T-cell (primary cell): ENCODE measurements around the gene MRC2. TPM values are rescaled to one million over a fixed set of nuclear protein-coding genes. Genes with fewer than 3 reads are reported as not detected.

ENCODE experiments used
- ATAC-seq, 4 experiments: fragments of 200-7000 bp in 3 of 4; fragments of 150-1000 bp in 1 of 4; cut with Tn5 transposase; replicated peaks in 1 of 4; 1 replicate in 3 of 4; 2 replicates in 1 of 4; pipeline ENCODE4 v1.10.0; 2021; ENCODE audit warnings: moderate library complexity in 3 of 4, mild to moderate bottlenecking in 2 of 4, moderate number of reproducible peaks in 1 of 4
- CTCF ChIA-PET, 2 donors: fragments of 300-600 bp; sonication (Branson Sonifier 250); formaldehyde crosslinking; loops; one replicate each; lab custom pipeline; 2022; ENCODE audit warnings: antibody characterized with exemption in 2 of 2; lab: Charles Lee
- POLR2A ChIA-PET, 2 donors: fragments of 300-600 bp; sonication (Branson Sonifier 250); formaldehyde crosslinking; loops; one replicate each; lab custom pipeline; 2022; ENCODE audit warnings: antibody characterized with exemption in 2 of 2; lab: Charles Lee
- DNase-seq, 35 experiments: peaks; one replicate each; pipeline versions ENCODE4 v3.0.0 to v3.0.0-alpha.2; 2013 to 2023
- H3K27ac ChIP-seq: one replicate; pipeline ENCODE4 v1.5.1; 2013; ENCODE audit warnings: low read length
- H3K27me3 ChIP-seq, 2 experiments: replicated peaks in 1 of 2; 1 replicate in 1 of 2; 2 replicates in 1 of 2; pipeline versions ENCODE4 v1.6.1 to v1.7.0; 2013; ENCODE audit warnings: low read length in 1 of 2, mixed read lengths in 1 of 2; ENCODE audit not compliant: control insufficient read depth in 2 of 2, insufficient read depth in 2 of 2; ENCODE audit errors: extremely low read depth in 1 of 2
- H3K36me3 ChIP-seq, 2 donors: 1 replicate in 1 of 2; 2 replicates in 1 of 2; pipeline versions ENCODE4 v1.6.1 to v1.7.0; 2013; ENCODE audit warnings: low read length in 1 of 2; ENCODE audit not compliant: control insufficient read depth in 2 of 2, insufficient read depth in 1 of 2; ENCODE audit errors: extremely low read depth in 1 of 2
- H3K4me1 ChIP-seq, 2 experiments: 1 replicate in 1 of 2; 2 replicates in 1 of 2; pipeline versions ENCODE4 v1.6.1 to v1.7.0; 2013; ENCODE audit warnings: low read length in 2 of 2, mixed read lengths in 1 of 2; ENCODE audit not compliant: insufficient read depth in 2 of 2, control insufficient read depth in 1 of 2; ENCODE audit errors: extremely low read depth in 1 of 2
- H3K4me3 ChIP-seq, 2 donors: 1 replicate in 1 of 2; 2 replicates in 1 of 2; pipeline versions ENCODE4 v1.5.1 to v1.7.0; 2013; ENCODE audit warnings: mild to moderate bottlenecking in 2 of 2, low read length in 1 of 2, moderate library complexity in 1 of 2; ENCODE audit not compliant: control insufficient read depth in 1 of 2; ENCODE audit errors: extremely low read depth in 1 of 2
- H3K9me3 ChIP-seq: 2 replicates; pipeline ENCODE4 v1.7.0; 2013
- H3K27ac Mint-ChIP-seq, 2 donors: one replicate each; pipeline ENCODE4 v1.8.0; 2020 to 2021; ENCODE audit warnings: mild to moderate bottlenecking in 2 of 2, mixed read lengths in 2 of 2
- H3K27me3 Mint-ChIP-seq, 2 donors: one replicate each; pipeline ENCODE4 v1.8.0; 2021 to 2022; ENCODE audit warnings: mixed read lengths in 2 of 2
- H3K36me3 Mint-ChIP-seq: one replicate; pipeline ENCODE4 v1.8.0; 2021; ENCODE audit warnings: mixed read lengths
- H3K4me1 Mint-ChIP-seq, 3 donors: one replicate each; pipeline ENCODE4 v1.8.0; 2020 to 2022; ENCODE audit warnings: mixed read lengths in 3 of 3, mild to moderate bottlenecking in 1 of 3
- H3K4me3 Mint-ChIP-seq, 3 donors: one replicate each; pipeline ENCODE4 v1.8.0; 2020 to 2022; ENCODE audit warnings: mild to moderate bottlenecking in 3 of 3, mixed read lengths in 3 of 3, moderate library complexity in 3 of 3
- H3K9me3 Mint-ChIP-seq, 3 donors: one replicate each; pipeline ENCODE4 v1.8.0; 2020 to 2022; ENCODE audit warnings: mixed read lengths in 3 of 3
- WGBS: methylation state at CpG from one replicate; pipeline ENCODE4 v1.1.5; 2013; ENCODE audit warnings: missing lambda C conversion rate; ENCODE audit not compliant: insufficient coverage; 5-methylcytosine and 5-hydroxymethylcytosine counted together
- total RNA-seq, 35 experiments: library from RNA in 6 of 35; stranded (reverse) in 6 of 35; fragments of 120-200 nt in 1 of 35; gene quantifications; one replicate each; pipeline versions ENCODE4 v1.2.1 to v1.2.4 and lab custom pipeline; 2013 to 2026

The MRC2 gene
- total RNA-seq, 5 donors from 2014 or later (not counting 1 experiment from before 2014, with no cell fraction given) = 4.0 to 7.6 (median 5.2) TPM

DNA sequence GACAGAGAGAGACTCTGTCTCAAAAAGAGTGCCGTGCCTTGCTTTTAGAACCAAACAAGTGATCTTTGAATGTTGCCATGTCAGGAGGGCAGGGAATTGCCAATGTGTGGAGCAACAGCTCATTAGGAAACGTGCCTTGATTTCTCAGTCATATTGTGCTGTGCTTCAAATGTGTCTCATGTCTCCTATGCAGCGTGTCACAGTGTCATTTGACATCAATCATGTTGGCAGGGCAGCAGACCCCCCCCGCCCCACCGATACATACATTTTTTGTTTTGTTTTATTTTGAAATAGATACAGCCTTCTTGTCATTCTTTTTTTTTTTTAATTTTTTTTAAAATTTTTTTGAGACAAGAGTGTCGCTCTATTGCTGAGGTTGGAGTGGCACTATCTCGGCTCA, 22.1 kb downstream of the MRC2 start:
- Mint-ChIP-seq H3K27me3 (peaks cover 0 to 3% of the 10 kb centered on the region in 2 donors), H3K4me1 (peaks cover 20 to 23% (median 22%) of the 10 kb centered on the region in 3 donors), H3K27ac (no peak overlapping the region), H3K9me3 (no peaks in the 10 kb centered on the region), H3K36me3 (no peaks in the 10 kb centered on the region), H3K4me3 (no peak overlapping the region)
- Histone ChIP-seq H3K27ac (no peak overlapping the region), H3K4me1 (peaks cover 7 to 22% of the 10 kb centered on the region in 2 experiments), H3K4me3 (no peak overlapping the region), H3K27me3 (peaks cover 0 to 28% of the 10 kb centered on the region in 2 experiments), H3K9me3 (no peaks in the 10 kb centered on the region), H3K36me3 (no peaks in the 10 kb centered on the region)
- ATAC-seq (no peak), DNase-seq (no peak)
- WGBS = 100% methylated on average over 1 of the region's 7 CpGs
- ChIA-PET CTCF (no interaction called here), POLR2A (no interaction called here)

DNA sequence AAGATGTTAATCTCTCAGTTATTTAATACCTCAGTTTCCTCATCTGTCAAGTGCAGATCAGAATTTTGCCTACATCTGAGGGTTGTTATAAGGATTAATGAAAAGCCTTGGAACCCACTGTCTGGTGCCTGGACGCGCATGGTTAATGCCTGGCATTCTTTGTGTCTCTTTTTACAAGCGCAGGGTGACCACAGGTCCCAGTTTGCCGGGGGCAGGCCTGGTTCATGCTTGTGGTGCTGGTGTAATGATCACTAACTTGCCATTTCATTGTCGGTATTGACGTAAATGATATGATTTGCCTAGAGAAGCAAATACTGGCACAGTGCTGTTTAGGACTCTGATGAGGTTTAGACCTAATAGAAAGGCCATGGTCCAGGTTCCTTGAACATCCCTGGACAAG, 23.1 kb downstream of the MRC2 start:
- peaks cover 20 to 23% (median 22%) of the 10 kb centered on the region in 3 donors for H3K4me1 Mint-ChIP-seq
- H3K27ac ChIP-seq = no peak overlapping the region
- peaks cover 0 to 3% of the 10 kb centered on the region in 2 donors for H3K27me3 Mint-ChIP-seq
- H3K36me3 Mint-ChIP-seq = no peaks in the 10 kb centered on the region
- peaks cover 0 to 27% of the 10 kb centered on the region in 2 experiments for H3K27me3 ChIP-seq
- 95% methylated on average over 6 of the region's 6 CpGs for WGBS
- ChIA-PET POLR2A (no interaction called here), CTCF (no interaction called here)
- H3K4me1 ChIP-seq = peaks cover 7 to 22% of the 10 kb centered on the region in 2 experiments
- no peak overlapping the region for H3K4me3 ChIP-seq
- no peaks in the 10 kb centered on the region for H3K9me3 ChIP-seq
- no peak overlapping the region for H3K27ac Mint-ChIP-seq
- DNase-seq = no peak
- no peak overlapping the region for H3K4me3 Mint-ChIP-seq
- H3K9me3 Mint-ChIP-seq = no peaks in the 10 kb centered on the region
- H3K36me3 ChIP-seq = no peaks in the 10 kb centered on the region
- ATAC-seq = no peak

DNA sequence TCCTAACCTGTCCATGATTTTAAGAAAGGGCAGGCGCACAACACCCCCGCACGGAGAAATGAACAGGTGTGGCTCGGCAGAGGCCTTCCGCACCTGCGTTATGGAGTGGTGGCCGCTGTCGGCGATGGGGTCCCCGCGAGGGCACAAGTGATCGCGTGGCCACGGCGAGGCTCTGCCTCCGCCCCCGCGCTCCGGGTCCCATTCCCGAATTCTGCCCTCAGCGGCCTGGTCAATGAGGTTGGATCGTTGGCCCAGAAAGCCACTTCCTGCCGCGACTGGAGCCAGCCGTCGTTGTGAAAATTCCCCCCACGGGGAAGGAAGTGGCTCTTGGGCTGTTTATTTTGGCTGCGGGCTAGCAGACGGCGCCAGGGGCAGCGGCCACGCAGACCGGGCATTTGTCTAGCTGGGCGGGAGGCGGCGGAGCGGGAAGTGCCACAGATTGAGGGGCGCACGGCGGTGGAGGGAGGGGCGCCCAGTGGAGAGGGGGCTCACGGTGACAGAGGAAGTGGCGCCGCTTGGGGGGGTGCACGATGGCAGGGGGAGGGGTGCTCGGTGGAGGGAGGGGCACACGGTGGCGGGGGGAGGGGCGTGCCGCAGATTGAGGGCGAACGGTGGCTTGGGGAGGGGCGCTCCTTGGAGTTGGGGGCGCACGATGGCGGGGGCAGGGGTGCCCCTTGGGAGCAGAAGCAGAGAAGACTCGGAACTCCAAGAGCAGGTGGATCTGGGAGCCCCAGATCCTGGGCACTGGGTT, 25.0 kb downstream of the MRC2 start:
- H3K36me3 Mint-ChIP-seq = no peaks in the 10 kb centered on the region
- POLR2A ChIA-PET = no interaction called here
- DNase-seq (peak in 20 of 35 experiments; percentile 8 to 52 (median 18)), ATAC-seq (peak; percentile 21 to 53 (median 38))
- peak overlapping the region; percentile 80 to 95 (median 82) for H3K4me3 Mint-ChIP-seq
- H3K27me3 ChIP-seq = peaks cover 0 to 30% of the 10 kb centered on the region in 2 experiments
- H3K27ac Mint-ChIP-seq = peak overlapping the region; percentile 20 to 83
- peak overlapping the region; percentile 62 to 87 for H3K4me3 ChIP-seq
- H3K27me3 Mint-ChIP-seq = peaks cover 0 to 3% of the 10 kb centered on the region in 2 donors
- H3K9me3 ChIP-seq = no peaks in the 10 kb centered on the region
- peaks cover 7 to 22% of the 10 kb centered on the region in 2 experiments for H3K4me1 ChIP-seq
- H3K9me3 Mint-ChIP-seq = no peaks in the 10 kb centered on the region
- 3% methylated on average over 57 of the region's 57 CpGs for WGBS
- H3K27ac ChIP-seq = no peak overlapping the region
- peaks cover 20 to 23% (median 22%) of the 10 kb centered on the region in 3 donors for H3K4me1 Mint-ChIP-seq
- CTCF ChIA-PET = no interaction called here
- no peaks in the 10 kb centered on the region for H3K36me3 ChIP-seq

DNA sequence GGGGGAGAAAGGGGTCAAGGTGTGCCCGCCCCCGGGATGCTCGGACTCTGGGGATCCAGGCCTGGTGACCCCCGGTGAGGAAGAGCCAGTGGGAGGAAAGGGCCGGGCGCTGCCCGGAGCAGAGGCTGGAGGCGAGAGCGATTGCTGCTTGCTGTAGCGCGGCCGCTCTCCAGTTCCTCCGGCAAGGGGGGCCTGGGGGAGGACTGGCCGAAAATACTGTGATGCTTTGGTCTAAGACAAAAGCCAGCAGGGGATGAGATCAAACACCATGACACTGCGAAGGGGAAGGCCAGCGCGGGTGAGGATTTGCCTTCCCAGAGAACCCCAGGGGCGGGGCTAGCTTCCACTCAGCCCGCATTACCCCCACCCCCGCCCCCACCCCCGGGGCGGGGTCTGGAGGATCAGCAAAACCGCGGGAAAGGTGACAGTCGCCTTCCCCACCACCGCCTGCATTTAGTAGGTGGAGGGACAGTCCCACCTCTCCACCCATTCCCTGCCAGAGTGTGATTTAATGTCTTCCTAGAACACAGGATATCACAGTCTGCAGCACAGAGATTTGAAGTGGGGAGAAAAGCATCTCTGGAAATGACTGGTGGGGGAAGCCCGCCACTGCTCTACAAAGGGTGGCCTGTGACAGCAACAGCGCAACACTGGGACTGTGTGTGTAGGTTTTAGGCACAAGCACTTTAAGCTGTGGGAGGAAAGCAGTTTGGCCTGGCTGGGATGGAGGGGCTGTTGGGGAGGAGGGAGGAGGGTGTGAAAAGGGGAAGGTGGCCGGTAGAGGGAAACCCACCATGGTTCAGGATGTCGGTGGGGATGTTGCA, 25.7 kb downstream of the MRC2 start:
- Mint-ChIP-seq H3K4me3 (peak overlapping the region; percentile 80 to 95 (median 82)), H3K27me3 (peaks cover 0 to 3% of the 10 kb centered on the region in 2 donors), H3K9me3 (no peaks in the 10 kb centered on the region), H3K36me3 (no peaks in the 10 kb centered on the region), H3K27ac (peak overlapping the region in 1 of 2 donors; percentile 28), H3K4me1 (peaks cover 20 to 23% (median 22%) of the 10 kb centered on the region in 3 donors)
- Histone ChIP-seq H3K27me3 (peaks cover 0 to 37% of the 10 kb centered on the region in 2 experiments), H3K36me3 (no peaks in the 10 kb centered on the region), H3K9me3 (no peaks in the 10 kb centered on the region), H3K4me1 (peaks cover 7 to 22% of the 10 kb centered on the region in 2 experiments), H3K4me3 (peak overlapping the region; percentile 62 to 87), H3K27ac (no peak overlapping the region)
- ChIA-PET POLR2A (interaction anchor here in 1 of 2 donors (0.5 kb wide), 1 partner anchor 775 kb away, joined by 3 read pairs; no protein-coding TSS in a partner anchor), CTCF (no interaction called here)
- ATAC-seq (peak; percentile 58 to 90 (median 68)), DNase-seq (peak in 34 of 35 experiments; percentile 13 to 66 (median 41))
- 0% methylated on average over 18 of the region's 30 CpGs for WGBS

DNA sequence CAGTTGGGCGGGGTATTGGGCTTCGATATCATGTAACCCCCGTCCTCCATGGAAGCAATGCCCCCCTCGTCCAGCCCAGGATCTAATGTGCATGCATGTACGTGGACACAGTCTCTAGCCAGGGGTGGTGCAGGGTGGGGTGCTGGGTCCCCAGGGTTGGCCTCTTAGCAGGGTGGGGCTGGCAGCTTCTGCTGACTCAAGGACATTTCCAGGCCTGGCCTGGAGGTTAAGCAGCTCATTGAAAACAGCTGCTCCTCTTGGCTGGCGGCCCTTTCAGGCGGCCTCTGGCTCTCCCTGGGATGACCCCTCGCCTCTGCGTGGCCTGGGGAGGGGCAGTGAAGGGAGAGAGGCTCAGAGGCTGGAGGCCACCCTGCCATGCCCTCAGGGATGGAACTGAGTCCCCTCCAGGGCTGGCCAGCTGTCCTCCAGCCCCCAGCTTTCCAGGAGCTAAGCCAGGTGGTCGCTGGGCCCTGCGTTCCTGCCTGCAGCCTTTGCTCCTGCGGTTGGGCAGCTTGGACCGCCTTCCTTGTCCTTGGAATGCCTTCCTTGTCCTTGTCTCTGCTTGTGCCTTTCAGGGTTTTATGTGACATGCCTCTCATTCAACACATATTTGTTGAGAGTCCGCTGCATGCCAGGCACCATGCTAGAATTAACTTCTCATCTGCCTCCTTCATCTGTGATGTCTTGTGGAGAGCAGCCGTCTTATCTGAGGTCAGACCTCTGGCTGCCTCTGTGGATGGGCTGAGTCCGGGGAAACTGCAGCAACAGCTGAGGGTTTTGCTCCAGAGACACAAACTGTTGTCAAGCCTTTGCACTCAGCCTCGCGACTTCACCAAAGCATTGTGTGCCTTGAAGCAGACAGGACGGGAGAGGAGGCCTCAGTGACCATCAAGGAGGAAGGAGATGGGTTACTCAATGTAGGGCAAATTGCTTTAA, 26.6 kb downstream of the MRC2 start:
- POLR2A ChIA-PET = interaction anchor here in 1 of 2 donors (0.5 kb wide), 1 partner anchor 775 kb away, joined by 3 read pairs; no protein-coding TSS in a partner anchor
- H3K27ac Mint-ChIP-seq = peak overlapping the region in 1 of 2 donors; percentile 46
- Histone ChIP-seq H3K4me3 (peak overlapping the region in 1 of 2 donors; percentile 62), H3K27me3 (peaks cover 0 to 39% of the 10 kb centered on the region in 2 experiments), H3K9me3 (no peaks in the 10 kb centered on the region), H3K27ac (no peak overlapping the region), H3K4me1 (peaks cover 7 to 22% of the 10 kb centered on the region in 2 experiments), H3K36me3 (no peaks in the 10 kb centered on the region)
- H3K4me1 Mint-ChIP-seq = peaks cover 20 to 23% (median 22%) of the 10 kb centered on the region in 3 donors
- no peaks in the 10 kb centered on the region for H3K9me3 Mint-ChIP-seq
- ATAC-seq (peak in 1 of 4 experiments; percentile 5), DNase-seq (no peak)
- peak overlapping the region; percentile 80 to 95 (median 82) for H3K4me3 Mint-ChIP-seq
- H3K36me3 Mint-ChIP-seq = no peaks in the 10 kb centered on the region
- 74% methylated on average over 17 of the region's 19 CpGs for WGBS
- CTCF ChIA-PET = no interaction called here
- H3K27me3 Mint-ChIP-seq = peaks cover 0 to 3% of the 10 kb centered on the region in 2 donors
